HCT116 (cell line): ENCODE data around the gene EIF2B2. TPM values are rescaled to one million over a fixed set of nuclear protein-coding genes. Genes with fewer than 3 reads are reported as not detected.

ENCODE experiments used
- ATAC-seq: fragments of 200-7000 bp; cut with Tn5 transposase; 2 replicates; pipeline ENCODE4 v1.9.1; 2020; ENCODE audit warnings: mild to moderate bottlenecking, moderate library complexity
- BruUV-seq: library from RNA; stranded (reverse); fragments of 400-500 nt; replicated peaks from 2 replicates; lab custom pipeline; 2021; lab: Mats Ljungman, UMichigan
- CTCF ChIA-PET: fragments of 300-600 bp; sonication (Branson Sonifier 250); formaldehyde crosslinking; loops from one replicate; lab custom pipeline; 2021; ENCODE audit warnings: antibody characterized with exemption; lab: Charles Lee
- POLR2A ChIA-PET: fragments of 300-600, 350-600 bp; sonication (Branson Sonifier 250); formaldehyde crosslinking; loops from one replicate; lab custom pipeline; 2021; ENCODE audit warnings: antibody characterized with exemption; lab: Charles Lee
- RAD21 ChIA-PET, 2 experiments: fragments of 300-600 bp; sonication (Branson Sonifier 250); formaldehyde crosslinking; loops; one replicate each; lab custom pipeline; 2023; ENCODE audit warnings: low total read pairs in 2 of 2; ENCODE audit not compliant: uncharacterized antibody in 2 of 2, unreplicated experiment in 2 of 2, low non-redundant PET in 1 of 2; lab: Charles Lee
- DNase-seq: peaks from one replicate; pipeline ENCODE4 v3.0.0-alpha.2; 2010; ENCODE audit warnings: low read depth, low spot score
- H2AFZ ChIP-seq: fragments of 200-600 bp; shearing (Covaris generic), sonication (generic); 2 replicates; pipeline ENCODE4 v1.6.1; 2017; ENCODE audit warnings: low read depth, mixed run types, mixed read lengths, antibody characterized with exemption, low read length; ENCODE audit not compliant: poor library complexity, severe bottlenecking
- H3K27ac ChIP-seq: 2 replicates; pipeline ENCODE4 v1.5.1; 2012; ENCODE audit warnings: low read depth, low read length
- H3K27me3 ChIP-seq: fragments of 200-600 bp; sonication (generic); 2 replicates; pipeline ENCODE4 v1.6.1; 2016; ENCODE audit warnings: mixed run types, low read length, mixed read lengths; ENCODE audit not compliant: insufficient read depth
- H3K36me3 ChIP-seq, 2 experiments: fragments of 200-500 bp in 1 of 2; fragments of 200-600 bp in 1 of 2; sonication (Bioruptor generic) in 1 of 2; sonication (generic) in 1 of 2; 2 replicates each; pipeline versions ENCODE4 v1.5.1 to v1.6.1; 2014 to 2016; ENCODE audit warnings: low read length in 2 of 2, inconsistent platforms in 1 of 2, mixed read lengths in 1 of 2, mixed run types in 1 of 2; ENCODE audit not compliant: insufficient read depth in 2 of 2, control insufficient read depth in 1 of 2
- H3K4me1 ChIP-seq, 2 experiments: fragments of 200-600 bp in 1 of 2; sonication (generic) in 1 of 2; 2 replicates each; pipeline versions ENCODE4 v1.5.1 to v1.6.1; 2012 to 2017; ENCODE audit warnings: low read length in 2 of 2, inconsistent platforms in 1 of 2, mild to moderate bottlenecking in 1 of 2, mixed read lengths in 1 of 2, mixed run types in 1 of 2, moderate library complexity in 1 of 2; ENCODE audit not compliant: insufficient read depth in 2 of 2, control insufficient read depth in 1 of 2
- H3K4me2 ChIP-seq: fragments of 200-600 bp; sonication (generic); 2 replicates; pipeline ENCODE4 v1.6.1; 2017; ENCODE audit warnings: mixed run types, low read length, mixed read lengths
- H3K4me3 ChIP-seq, 2 experiments: fragments of 200-600 bp in 1 of 2; sonication (generic) in 1 of 2; replicated peaks in 1 of 2; 2 replicates each; pipeline ENCODE4 v1.5.1; 2011 to 2016; ENCODE audit warnings: low read length in 2 of 2, control low read depth in 1 of 2, low read depth in 1 of 2, mild to moderate bottlenecking in 1 of 2, mixed read lengths in 1 of 2, mixed run types in 1 of 2
- H3K79me2 ChIP-seq: fragments of 200-600 bp; sonication (generic); 2 replicates; pipeline ENCODE4 v1.6.1; 2017; ENCODE audit warnings: mild to moderate bottlenecking, mixed run types, low read length, moderate library complexity, mixed read lengths; ENCODE audit not compliant: insufficient read depth
- H3K9ac ChIP-seq: fragments of 200-600 bp; sonication (generic); 2 replicates; pipeline ENCODE4 v1.6.1; 2016; ENCODE audit warnings: low read length, mixed read lengths
- H3K9me2 ChIP-seq: fragments of 200-600 bp; sonication (generic), shearing (Covaris generic); 2 replicates; pipeline ENCODE4 v1.6.1; 2017; ENCODE audit warnings: mixed run types, mild to moderate bottlenecking, moderate library complexity; ENCODE audit not compliant: insufficient read depth
- H3K9me3 ChIP-seq, 2 experiments: fragments of 200-500 bp in 1 of 2; fragments of 200-600 bp in 1 of 2; sonication (Bioruptor generic) in 1 of 2; sonication (generic) in 1 of 2; 2 replicates each; pipeline ENCODE4 v1.6.1; 2014 to 2017; ENCODE audit warnings: low read length in 2 of 2, mixed read lengths in 2 of 2, inconsistent platforms in 1 of 2, low read depth in 1 of 2, mild to moderate bottlenecking in 1 of 2, mixed run types in 1 of 2, moderate library complexity in 1 of 2; ENCODE audit not compliant: control insufficient read depth in 1 of 2, insufficient read depth in 1 of 2
- H4K20me1 ChIP-seq: fragments of 200-600 bp; sonication (generic), shearing (Covaris generic); 2 replicates; pipeline ENCODE4 v1.6.1; 2017; ENCODE audit warnings: mixed run types, mild to moderate bottlenecking, moderate library complexity; ENCODE audit not compliant: insufficient read depth
- CEBPB ChIP-seq: IDR thresholded peaks from 2 replicates; pipeline ENCODE4 v1.6.1; 2012; ENCODE audit warnings: low read depth
- EGR1 ChIP-seq: IDR thresholded peaks from 2 replicates; pipeline ENCODE4 v1.6.1; 2012; ENCODE audit warnings: low read depth
- POLR2A ChIP-seq: IDR thresholded peaks from 2 replicates; pipeline ENCODE4 v1.7.0; 2011; ENCODE audit warnings: borderline replicate concordance; ENCODE audit not compliant: insufficient read depth, insufficient read length; ENCODE audit errors: extremely low read depth
- RAD21 ChIP-seq: IDR thresholded peaks from 2 replicates; pipeline ENCODE4 v1.6.1; 2012; ENCODE audit warnings: low read depth, mild to moderate bottlenecking
- SRF ChIP-seq: IDR thresholded peaks from 2 replicates; pipeline ENCODE4 v1.6.1; 2012; ENCODE audit warnings: low read depth
- YY1 ChIP-seq: IDR thresholded peaks from 2 replicates; pipeline ENCODE4 v1.6.1; 2011; ENCODE audit warnings: low read length, low read depth, moderate library complexity, mild to moderate bottlenecking; ENCODE audit not compliant: insufficient replicate concordance; ENCODE audit errors: extremely low read depth
- ZFX ChIP-seq: fragments of 450-650 bp; IDR thresholded peaks from 2 replicates; pipeline ENCODE4 v1.6.1; 2017
- ZNF274 ChIP-seq: fragments of 200-500 bp; sonication (Bioruptor generic); IDR thresholded peaks from 2 replicates; pipeline ENCODE4 v1.6.1; 2014; ENCODE audit warnings: mild to moderate bottlenecking, low read depth, low read length, inconsistent platforms
- intact Hi-C: fragments of 100-400 bp; cut with micrococcal nuclease; formaldehyde crosslinking; loops from 2 replicates; pipeline ENCODE4 v1.10.0; 2022
- total RNA-seq: library from RNA; stranded (reverse); gene quantifications from one replicate; pipeline ENCODE4 v1.2.1, GENCODE V29; 2021; ENCODE audit not compliant: unreplicated experiment
- TF ChIP-seq, protein P1 (sequence below), 3 experiments: fragments of 200-600 bp in 1 of 3; sonication (generic) in 1 of 3; IDR thresholded peaks in 2 of 3; conservative IDR thresholded peaks in 1 of 3; 2 replicates each; pipeline ENCODE4 v1.5.1; 2012 to 2017; ENCODE audit warnings: low read depth in 2 of 3, low read length in 2 of 3, antibody characterized with exemption in 1 of 3, borderline replicate concordance in 1 of 3, control low read depth in 1 of 3, mild to moderate bottlenecking in 1 of 3, mixed read lengths in 1 of 3, mixed run types in 1 of 3, moderate library complexity in 1 of 3; ENCODE audit not compliant: insufficient read depth in 1 of 3

EIF2B2 gene
- total RNA-seq, 1 experiment from 2014 or later: 54.8 TPM

DNA sequence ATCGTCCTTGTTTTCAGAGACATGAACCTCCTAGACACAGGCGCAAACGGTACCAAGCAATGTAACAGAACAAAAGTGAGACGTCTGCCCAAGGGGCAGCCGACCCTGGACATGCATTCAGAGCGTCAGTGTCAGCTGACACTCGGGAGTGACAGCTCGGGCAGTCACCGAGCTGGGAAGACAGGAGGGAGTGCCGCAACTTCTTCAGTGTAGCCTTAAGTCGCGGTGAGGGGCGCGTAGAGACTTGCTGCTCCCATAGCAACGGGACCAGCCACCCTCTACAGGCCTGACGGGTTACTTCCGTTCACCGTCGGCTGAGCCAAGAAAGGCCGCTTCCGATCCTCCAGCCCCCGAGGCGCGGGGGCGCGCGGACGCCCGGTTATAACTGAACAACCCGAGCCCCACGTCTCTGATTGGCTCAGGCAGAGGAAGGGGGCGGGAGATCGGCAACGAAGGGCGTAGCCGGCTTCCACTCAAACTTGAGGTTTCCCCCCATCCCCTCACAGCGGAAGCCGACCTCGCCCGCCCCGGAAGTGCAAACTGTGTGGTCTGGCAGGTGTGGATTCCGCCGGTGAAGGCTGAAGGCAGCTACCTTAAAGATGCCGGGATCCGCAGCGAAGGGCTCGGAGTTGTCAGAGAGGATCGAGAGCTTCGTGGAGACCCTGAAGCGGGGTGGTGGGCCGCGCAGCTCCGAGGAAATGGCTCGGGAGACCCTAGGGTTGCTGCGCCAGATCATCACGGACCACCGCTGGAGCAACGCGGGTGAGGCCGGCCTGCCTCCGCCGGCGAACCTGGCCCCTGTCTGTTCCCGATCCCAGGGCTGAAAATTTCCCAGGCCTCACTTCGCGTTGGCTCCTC, at the start of gene EIF2B2 (continued):
- TF ChIP-seq ZNF274: no peak
- peak; percentile 79 for TF ChIP-seq ZFX
- no peak for TF ChIP-seq CEBPB
- peak; percentile 51 for TF ChIP-seq YY1
- no peak for TF ChIP-seq RAD21
- peak; percentile 92 for TF ChIP-seq EGR1

DNA sequence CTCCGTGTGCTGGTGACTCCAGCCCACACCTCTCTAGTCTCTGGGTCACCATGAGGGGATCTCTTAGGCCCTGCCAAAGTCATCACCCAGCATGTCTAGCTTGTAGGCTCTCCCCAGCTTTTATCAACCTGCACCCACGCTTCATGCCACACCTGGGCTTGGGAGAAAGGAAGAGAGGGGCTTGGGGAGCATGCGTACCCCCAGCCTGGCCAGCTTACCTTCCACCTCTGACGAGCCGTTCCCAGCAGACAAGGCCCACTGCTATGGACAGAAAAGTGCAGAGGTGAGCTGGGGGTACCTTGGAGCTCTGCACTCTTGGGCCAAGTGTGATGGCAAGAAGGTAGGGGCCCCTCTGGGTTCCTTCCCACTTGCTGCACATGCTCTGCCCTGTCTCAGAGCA, 49.0 kb upstream of the EIF2B2 start:
- Histone ChIP-seq H3K9me3 (no peaks in the 10 kb centered on the region), H3K36me3 (no peaks in the 10 kb centered on the region), H3K4me3 (no peak overlapping the region), H3K79me2 (no peaks in the 10 kb centered on the region), H3K4me1 (peaks cover 4 to 25% of the 10 kb centered on the region in 2 experiments; a peak in 3 of 4 replicates), H2AFZ (no peak overlapping the region), H3K27ac (no peak overlapping the region), H4K20me1 (no peaks in the 10 kb centered on the region), H3K4me2 (no peak overlapping the region), H3K27me3 (no peaks in the 10 kb centered on the region), H3K9ac (no peak overlapping the region), H3K9me2 (no peaks in the 10 kb centered on the region)
- RAD21 ChIA-PET: no interaction called here
- POLR2A ChIA-PET: interaction anchor here (0.6 kb wide), 1 partner anchor 14 kb away, joined by 3 read pairs; no protein-coding TSS in a partner anchor
- DNase-seq: no peak
- intact Hi-C loops: no loop called here
- BruUV-seq: no TSS peak
- no peak for TF ChIP-seq YY1
- TF ChIP-seq POLR2A: no peak
- no peak for TF ChIP-seq RAD21
- no peak for TF ChIP-seq SRF
- TF ChIP-seq, protein P1, sequence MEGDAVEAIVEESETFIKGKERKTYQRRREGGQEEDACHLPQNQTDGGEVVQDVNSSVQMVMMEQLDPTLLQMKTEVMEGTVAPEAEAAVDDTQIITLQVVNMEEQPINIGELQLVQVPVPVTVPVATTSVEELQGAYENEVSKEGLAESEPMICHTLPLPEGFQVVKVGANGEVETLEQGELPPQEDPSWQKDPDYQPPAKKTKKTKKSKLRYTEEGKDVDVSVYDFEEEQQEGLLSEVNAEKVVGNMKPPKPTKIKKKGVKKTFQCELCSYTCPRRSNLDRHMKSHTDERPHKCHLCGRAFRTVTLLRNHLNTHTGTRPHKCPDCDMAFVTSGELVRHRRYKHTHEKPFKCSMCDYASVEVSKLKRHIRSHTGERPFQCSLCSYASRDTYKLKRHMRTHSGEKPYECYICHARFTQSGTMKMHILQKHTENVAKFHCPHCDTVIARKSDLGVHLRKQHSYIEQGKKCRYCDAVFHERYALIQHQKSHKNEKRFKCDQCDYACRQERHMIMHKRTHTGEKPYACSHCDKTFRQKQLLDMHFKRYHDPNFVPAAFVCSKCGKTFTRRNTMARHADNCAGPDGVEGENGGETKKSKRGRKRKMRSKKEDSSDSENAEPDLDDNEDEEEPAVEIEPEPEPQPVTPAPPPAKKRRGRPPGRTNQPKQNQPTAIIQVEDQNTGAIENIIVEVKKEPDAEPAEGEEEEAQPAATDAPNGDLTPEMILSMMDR (IDR thresholded peaks at IDR 0.05 in 2 of 3, conservative IDR thresholded peaks at IDR 0.05 in 1 of 3; ENCODE audit: borderline replicate concordance in 1 of 3, insufficient read depth in 1 of 3, low read depth in 2 of 3, low read length in 2 of 3): no peak
- TF ChIP-seq ZNF274: no peak
- CTCF ChIA-PET: interaction anchor here (0.6 to 2.9 kb wide), 2 partner anchors 9 to 31 kb away, joined by 4 to 16 read pairs; partner anchors contain the start of gene RPS6KL1
- no peak for ATAC-seq
